Activated CD4-positive, CD25-positive, alpha-beta regulatory T cell (primary cell): ENCODE data around the gene DHRS3.

ENCODE experiments used
- DNase-seq, 4 experiments: peaks; one replicate each; lab custom pipeline; 2025; lab: John Stamatoyannopoulos, UW

The DHRS3 gene

GRCh38 chr1:12616709-12617373 is 1.2 kb downstream of the DHRS3 start:
- DNase-seq: peak in 1 of 4 experiments; percentile 12

- no peak for DNase-seq
Observed at GRCh38 chr1:12615865-12616708, 1.9 kb downstream of the DHRS3 start.

GRCh38 chr1:12615159-12615864 is 2.7 kb downstream of the DHRS3 start:
- DNase-seq: no peak

GRCh38 chr1:12614402-12615158 is 3.4 kb downstream of the DHRS3 start:
- DNase-seq: no peak

GRCh38 chr1:12613180-12613579 is 4.8 kb downstream of the DHRS3 start:
- DNase-seq: no peak

GRCh38 chr1:12610941-12611340 is 7.1 kb downstream of the DHRS3 start:
- DNase-seq: no peak

GRCh38 chr1:12610305-12610935 is 7.6 kb downstream of the DHRS3 start:
- no peak for DNase-seq

GRCh38 chr1:12609469-12610003 is 8.5 kb downstream of the DHRS3 start:
- DNase-seq: no peak

GRCh38 chr1:12608311-12608957 is 9.6 kb downstream of the DHRS3 start:
- DNase-seq: no peak

GRCh38 chr1:12607263-12607662 is 10.7 kb downstream of the DHRS3 start:
- no peak for DNase-seq

GRCh38 chr1:12604986-12605385 is 13.0 kb downstream of the DHRS3 start:
- DNase-seq: no peak

GRCh38 chr1:12604114-12604874 is 13.7 kb downstream of the DHRS3 start:
- peak in 3 of 4 experiments; percentile 23 to 41 (median 26) for DNase-seq

GRCh38 chr1:12603224-12603623 is 14.8 kb downstream of the DHRS3 start:
- DNase-seq: no peak

GRCh38 chr1:12602659-12603024 is 15.4 kb downstream of the DHRS3 start:
- no peak for DNase-seq

- DNase-seq: no peak
Observed at GRCh38 chr1:12601700-12602658, 16.0 kb downstream of the DHRS3 start.

GRCh38 chr1:12600880-12601633 is 17.0 kb downstream of the DHRS3 start:
- peak in 3 of 4 experiments; percentile 8 to 23 (median 18) for DNase-seq

GRCh38 chr1:12600335-12600734 is 17.7 kb downstream of the DHRS3 start:
- DNase-seq: no peak

GRCh38 chr1:12599657-12600056 is 18.4 kb downstream of the DHRS3 start:
- no peak for DNase-seq
